HepG2 (cell line): ENCODE measurements around the gene NOMO2. TPM values are rescaled to one million over a fixed set of nuclear protein-coding genes. Genes with fewer than 3 reads are reported as not detected.
A peak's percentile ranks its signal among the peaks of the same experiment; 100 is the strongest.
"Not testable (repeated sequence)": the region's sequence is repeated elsewhere in the genome, so short reads cannot be mapped to it uniquely, and the experiment has no call there.

Experiments used
- CEBPG ChIP-seq: IDR thresholded peaks from 2 replicates; pipeline ENCODE4 v1.6.1; 2016
- DDIT3 ChIP-seq: sonication (generic); formaldehyde crosslinking; IDR thresholded peaks from 2 replicates; pipeline ENCODE4 v1.4.0; 2020; ENCODE audit warnings: mild to moderate bottlenecking, missing genetic modification reagents
- FOSL2 ChIP-seq: sonication (generic); formaldehyde crosslinking; IDR thresholded peaks from 2 replicates; pipeline ENCODE4 v1.4.0; 2020; ENCODE audit warnings: missing genetic modification reagents
- FOXA1 ChIP-seq, 2 experiments: fragments of 450-650 bp in 1 of 2; sonication (generic) in 1 of 2; formaldehyde crosslinking in 1 of 2; IDR thresholded peaks; 2 replicates each; pipeline versions ENCODE4 v1.4.0 to v1.6.1; 2016 to 2020; ENCODE audit warnings: missing genetic modification reagents in 1 of 2
- FOXA3 ChIP-seq: IDR thresholded peaks from 2 replicates; pipeline ENCODE4 v1.6.1; 2016; ENCODE audit warnings: missing genetic modification reagents, missing compliant biosample characterization
- GATAD2A ChIP-seq: IDR thresholded peaks from 2 replicates; pipeline ENCODE4 v1.6.1; 2016
- MED1 ChIP-seq: sonication (generic); formaldehyde crosslinking; IDR thresholded peaks from 2 replicates; pipeline ENCODE4 v1.4.0; 2020; ENCODE audit warnings: missing genetic modification reagents
- RARA ChIP-seq: IDR thresholded peaks from 2 replicates; pipeline ENCODE4 v1.6.1; 2016; ENCODE audit warnings: missing genetic modification reagents, missing compliant biosample characterization
- RXRB ChIP-seq: IDR thresholded peaks from 2 replicates; pipeline ENCODE4 v1.6.1; 2016; ENCODE audit warnings: borderline replicate concordance, missing genetic modification reagents, missing compliant biosample characterization
- SAP130 ChIP-seq: IDR thresholded peaks from 2 replicates; pipeline ENCODE4 v1.6.1; 2016; ENCODE audit warnings: low read depth
- SOX13 ChIP-seq, 3 experiments: fragments of 450-650 bp in 1 of 3; sonication (generic) in 1 of 3; formaldehyde crosslinking in 1 of 3; IDR thresholded peaks in 2 of 3; conservative IDR thresholded peaks in 1 of 3; 2 replicates each; pipeline versions ENCODE4 v1.5.0 to v1.6.1; 2016 to 2020; ENCODE audit warnings: antibody characterized with exemption in 1 of 3, mild to moderate bottlenecking in 1 of 3, missing compliant biosample characterization in 1 of 3, missing genetic modification reagents in 1 of 3, moderate library complexity in 1 of 3
- SOX5 ChIP-seq: IDR thresholded peaks from 2 replicates; pipeline ENCODE4 v1.6.1; 2016; ENCODE audit warnings: borderline replicate concordance
- THAP11 ChIP-seq: IDR thresholded peaks from 2 replicates; pipeline ENCODE4 v1.6.1; 2016; ENCODE audit warnings: missing biosample characterization, missing genetic modification reagents
- ZBTB7B ChIP-seq: sonication (generic); formaldehyde crosslinking; IDR thresholded peaks from 2 replicates; pipeline ENCODE4 v1.4.0; 2020; ENCODE audit warnings: missing genetic modification reagents
- ZNF281 ChIP-seq: sonication (generic); formaldehyde crosslinking; IDR thresholded peaks from 2 replicates; pipeline ENCODE4 v1.4.0; 2020; ENCODE audit warnings: missing genetic modification reagents, borderline replicate concordance
- ZNF644 ChIP-seq: IDR thresholded peaks from 2 replicates; pipeline ENCODE4 v1.6.1; 2016; ENCODE audit warnings: low read depth
- polyA plus RNA-seq, 8 experiments: library from polyadenylated mRNA; depleted of rRNA in 3 of 8; stranded (reverse) in 7 of 8; unstranded in 1 of 8; fragments of >200 nt; fragmentation: Illumina TruSeq in 4 of 8; extraction: Trizol in 4 of 8; gene quantifications; 2 replicates each; pipeline versions ENCODE4 v1.2.1 to v1.2.3, GENCODE V29; 2011 to 2016; ENCODE audit warnings: low read depth in 4 of 8, missing spikeins in 1 of 8, mixed read lengths in 1 of 8; ENCODE audit not compliant: insufficient read depth in 1 of 8
- total RNA-seq, 5 experiments: library from RNA; depleted of rRNA; stranded (reverse); fragments of >200 nt; fragmentation: Illumina TruSeq; extraction: Trizol; gene quantifications; 2 replicates each; pipeline ENCODE4 v1.2.3, GENCODE V29; 2016; ENCODE audit warnings: low read depth in 1 of 5
- TF ChIP-seq, protein P1 (sequence below): sonication (generic); formaldehyde crosslinking; conservative IDR thresholded peaks from 2 replicates; pipeline ENCODE4 v1.4.0; 2020; ENCODE audit warnings: mild to moderate bottlenecking, missing genetic modification reagents, moderate library complexity
- TF ChIP-seq, protein P2 (sequence below): sonication (generic); formaldehyde crosslinking; IDR thresholded peaks from 2 replicates; pipeline ENCODE4 v1.5.1; 2020; ENCODE audit warnings: mild to moderate bottlenecking, missing genetic modification reagents, moderate library complexity

The NOMO2 gene
- total and polyA plus RNA-seq, 2 of the 13 experiments (the other 11 are each of a cell fraction or from before 2014, with no cell fraction given), result 217 to 372 TPM

GRCh38 chr16:18580396-18580795 lies 18.5 kb upstream of the NOMO2 start (continued):
- TF ChIP-seq ZBTB7B (CRISPR knock-in tag) (0 out of 2 replicates have a peak, but pooled peaks have one; percentile 48), MED1 (CRISPR knock-in tag) (peak; percentile 51; the same call in 1 of the 2 replicates), RXRB (CRISPR knock-in tag) (peak; percentile 45; the same call in 1 of the 2 replicates), THAP11 (peak; percentile 28; the same call in 1 of the 2 replicates), ZNF644 (CRISPR knock-in tag) (peak; percentile 93), SOX5 (CRISPR knock-in tag) (peak; percentile 12; the same call in 1 of the 2 replicates), FOXA3 (CRISPR knock-in tag) (peak; percentile 65; the same call in 1 of the 2 replicates), GATAD2A (CRISPR knock-in tag) (peak; percentile 84), FOXA1 (CRISPR knock-in tag; IDR thresholded peaks at IDR 0.05) (peak; percentile 53; the same call in 1 of the 2 replicates), FOSL2 (CRISPR knock-in tag) (0 out of 2 replicates have a peak, but pooled peaks have one; percentile 23), SOX13 (CRISPR knock-in tag; conservative IDR thresholded peaks at IDR 0.05 in 1 of 2, IDR thresholded peaks at IDR 0.05 in 1 of 2) (peak in 1 of 2 experiments; percentile 51; a peak in 1 of 4 replicates), ZNF281 (CRISPR knock-in tag) (0 out of 2 replicates have a peak, but pooled peaks have one; percentile 11), RARA (CRISPR knock-in tag) (peak; percentile 54), CEBPG (CRISPR knock-in tag) (peak; percentile 89), SAP130 (CRISPR knock-in tag) (peak; percentile 58; the same call in 1 of the 2 replicates), DDIT3 (CRISPR knock-in tag) (peak; percentile 74; the same call in 1 of the 2 replicates)
- TF ChIP-seq, protein P1, sequence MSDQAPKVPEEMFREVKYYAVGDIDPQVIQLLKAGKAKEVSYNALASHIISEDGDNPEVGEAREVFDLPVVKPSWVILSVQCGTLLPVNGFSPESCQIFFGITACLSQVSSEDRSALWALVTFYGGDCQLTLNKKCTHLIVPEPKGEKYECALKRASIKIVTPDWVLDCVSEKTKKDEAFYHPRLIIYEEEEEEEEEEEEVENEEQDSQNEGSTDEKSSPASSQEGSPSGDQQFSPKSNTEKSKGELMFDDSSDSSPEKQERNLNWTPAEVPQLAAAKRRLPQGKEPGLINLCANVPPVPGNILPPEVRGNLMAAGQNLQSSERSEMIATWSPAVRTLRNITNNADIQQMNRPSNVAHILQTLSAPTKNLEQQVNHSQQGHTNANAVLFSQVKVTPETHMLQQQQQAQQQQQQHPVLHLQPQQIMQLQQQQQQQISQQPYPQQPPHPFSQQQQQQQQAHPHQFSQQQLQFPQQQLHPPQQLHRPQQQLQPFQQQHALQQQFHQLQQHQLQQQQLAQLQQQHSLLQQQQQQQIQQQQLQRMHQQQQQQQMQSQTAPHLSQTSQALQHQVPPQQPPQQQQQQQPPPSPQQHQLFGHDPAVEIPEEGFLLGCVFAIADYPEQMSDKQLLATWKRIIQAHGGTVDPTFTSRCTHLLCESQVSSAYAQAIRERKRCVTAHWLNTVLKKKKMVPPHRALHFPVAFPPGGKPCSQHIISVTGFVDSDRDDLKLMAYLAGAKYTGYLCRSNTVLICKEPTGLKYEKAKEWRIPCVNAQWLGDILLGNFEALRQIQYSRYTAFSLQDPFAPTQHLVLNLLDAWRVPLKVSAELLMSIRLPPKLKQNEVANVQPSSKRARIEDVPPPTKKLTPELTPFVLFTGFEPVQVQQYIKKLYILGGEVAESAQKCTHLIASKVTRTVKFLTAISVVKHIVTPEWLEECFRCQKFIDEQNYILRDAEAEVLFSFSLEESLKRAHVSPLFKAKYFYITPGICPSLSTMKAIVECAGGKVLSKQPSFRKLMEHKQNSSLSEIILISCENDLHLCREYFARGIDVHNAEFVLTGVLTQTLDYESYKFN, result 0 out of 2 replicates have a peak, but pooled peaks have one; percentile 26
- not testable (repeated sequence) for TF ChIP-seq FOXA1, SOX13 (IDR thresholded peaks at IDR 0.05)
- TF ChIP-seq, protein P2, sequence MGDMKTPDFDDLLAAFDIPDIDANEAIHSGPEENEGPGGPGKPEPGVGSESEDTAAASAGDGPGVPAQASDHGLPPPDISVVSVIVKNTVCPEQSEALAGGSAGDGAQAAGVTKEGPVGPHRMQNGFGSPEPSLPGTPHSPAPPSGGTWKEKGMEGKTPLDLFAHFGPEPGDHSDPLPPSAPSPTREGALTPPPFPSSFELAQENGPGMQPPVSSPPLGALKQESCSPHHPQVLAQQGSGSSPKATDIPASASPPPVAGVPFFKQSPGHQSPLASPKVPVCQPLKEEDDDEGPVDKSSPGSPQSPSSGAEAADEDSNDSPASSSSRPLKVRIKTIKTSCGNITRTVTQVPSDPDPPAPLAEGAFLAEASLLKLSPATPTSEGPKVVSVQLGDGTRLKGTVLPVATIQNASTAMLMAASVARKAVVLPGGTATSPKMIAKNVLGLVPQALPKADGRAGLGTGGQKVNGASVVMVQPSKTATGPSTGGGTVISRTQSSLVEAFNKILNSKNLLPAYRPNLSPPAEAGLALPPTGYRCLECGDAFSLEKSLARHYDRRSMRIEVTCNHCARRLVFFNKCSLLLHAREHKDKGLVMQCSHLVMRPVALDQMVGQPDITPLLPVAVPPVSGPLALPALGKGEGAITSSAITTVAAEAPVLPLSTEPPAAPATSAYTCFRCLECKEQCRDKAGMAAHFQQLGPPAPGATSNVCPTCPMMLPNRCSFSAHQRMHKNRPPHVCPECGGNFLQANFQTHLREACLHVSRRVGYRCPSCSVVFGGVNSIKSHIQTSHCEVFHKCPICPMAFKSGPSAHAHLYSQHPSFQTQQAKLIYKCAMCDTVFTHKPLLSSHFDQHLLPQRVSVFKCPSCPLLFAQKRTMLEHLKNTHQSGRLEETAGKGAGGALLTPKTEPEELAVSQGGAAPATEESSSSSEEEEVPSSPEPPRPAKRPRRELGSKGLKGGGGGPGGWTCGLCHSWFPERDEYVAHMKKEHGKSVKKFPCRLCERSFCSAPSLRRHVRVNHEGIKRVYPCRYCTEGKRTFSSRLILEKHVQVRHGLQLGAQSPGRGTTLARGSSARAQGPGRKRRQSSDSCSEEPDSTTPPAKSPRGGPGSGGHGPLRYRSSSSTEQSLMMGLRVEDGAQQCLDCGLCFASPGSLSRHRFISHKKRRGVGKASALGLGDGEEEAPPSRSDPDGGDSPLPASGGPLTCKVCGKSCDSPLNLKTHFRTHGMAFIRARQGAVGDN (CRISPR knock-in tag), result 0 out of 2 replicates have a peak, but pooled peaks have one; percentile 22
